IPS-18c (cell line): Measurements from ENCODE around the gene IRGC.

ENCODE experiments used
- H3K4me3 ChIP-seq: 2 replicates; pipeline ENCODE4 v1.7.0; 2013; ENCODE audit warnings: low read depth, mild to moderate bottlenecking, low read length, moderate library complexity; ENCODE audit not compliant: insufficient read depth
- H3K9me3 ChIP-seq: one replicate; pipeline ENCODE4 v1.6.1; 2013; ENCODE audit warnings: mild to moderate bottlenecking, low read length, moderate library complexity; ENCODE audit not compliant: control insufficient read depth, insufficient read depth

Gene IRGC

DNA sequence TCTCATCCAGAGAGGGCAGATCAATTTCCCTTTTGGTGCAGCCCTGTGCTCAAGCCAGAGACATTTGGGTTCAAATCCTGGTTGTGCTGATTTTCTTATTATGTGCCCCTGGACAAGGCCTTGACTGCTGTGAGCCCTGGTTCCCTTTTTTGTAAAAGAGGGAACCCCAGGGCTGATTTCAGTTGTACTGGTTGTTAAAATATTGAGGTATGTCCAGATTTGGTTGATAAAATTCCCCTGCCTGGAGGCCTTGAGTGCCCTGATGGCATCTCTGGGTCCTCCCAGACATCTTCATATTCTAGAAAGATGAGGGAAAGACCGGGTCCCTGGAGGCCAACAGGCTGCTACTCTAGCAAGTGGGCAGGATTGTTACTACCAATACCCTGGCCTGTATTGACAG lies 31.6 kb upstream of the IRGC start:
- H3K9me3 ChIP-seq, result no peaks in the 10 kb centered on the region
- no peak overlapping the region for H3K4me3 ChIP-seq

DNA sequence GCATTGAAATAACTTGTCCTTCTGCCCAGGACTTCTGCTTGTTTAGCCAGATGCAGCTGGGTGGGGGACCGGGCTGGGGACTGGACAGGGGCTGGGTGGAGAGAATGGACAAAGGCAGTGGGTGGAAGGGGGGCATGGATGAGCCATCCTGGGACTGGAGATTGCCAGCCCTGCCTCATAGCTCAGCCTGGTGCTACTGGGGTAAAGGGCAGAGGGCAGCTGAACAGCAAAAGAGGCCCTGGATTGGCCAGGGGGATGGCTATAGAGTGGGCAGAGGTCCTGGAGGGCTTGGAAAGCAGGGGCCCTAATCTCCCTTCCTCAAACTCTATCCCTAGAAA lies 28.2 kb upstream of the IRGC start:
- Histone ChIP-seq H3K9me3 (no peaks in the 10 kb centered on the region), H3K4me3 (no peak overlapping the region)

DNA sequence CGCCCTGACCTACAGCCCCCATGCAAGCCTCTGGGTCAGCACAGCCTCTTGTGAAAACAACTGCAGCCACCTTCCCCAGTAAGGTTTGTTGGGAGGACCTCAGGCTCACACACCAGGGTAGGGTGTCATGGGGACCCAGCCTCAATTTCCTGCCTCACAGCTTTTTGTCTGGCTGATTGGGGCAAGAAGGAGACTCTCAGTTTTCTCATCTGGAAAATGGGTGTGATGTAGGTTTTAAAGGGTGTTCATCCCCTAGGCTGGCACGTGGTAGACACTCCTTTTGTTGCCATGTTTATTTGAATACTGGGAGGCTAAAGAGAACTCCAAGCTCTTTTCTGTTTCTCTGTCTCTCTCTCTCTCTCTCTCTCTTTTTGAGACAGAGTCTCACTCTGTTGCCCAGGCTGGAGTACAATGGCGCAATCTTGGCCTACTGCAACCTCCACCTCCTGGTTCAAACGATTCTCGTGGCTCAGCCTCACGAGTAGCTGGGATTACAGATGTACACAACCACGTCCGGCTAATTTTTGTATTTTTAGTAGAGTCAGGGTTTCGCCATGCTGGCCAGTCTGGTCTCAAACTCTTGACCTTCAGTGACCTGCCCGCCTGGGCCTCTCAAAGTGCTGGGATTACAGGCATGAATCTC lies 27.7 kb upstream of the IRGC start:
- Histone ChIP-seq H3K9me3 (no peaks in the 10 kb centered on the region), H3K4me3 (no peak overlapping the region)

DNA sequence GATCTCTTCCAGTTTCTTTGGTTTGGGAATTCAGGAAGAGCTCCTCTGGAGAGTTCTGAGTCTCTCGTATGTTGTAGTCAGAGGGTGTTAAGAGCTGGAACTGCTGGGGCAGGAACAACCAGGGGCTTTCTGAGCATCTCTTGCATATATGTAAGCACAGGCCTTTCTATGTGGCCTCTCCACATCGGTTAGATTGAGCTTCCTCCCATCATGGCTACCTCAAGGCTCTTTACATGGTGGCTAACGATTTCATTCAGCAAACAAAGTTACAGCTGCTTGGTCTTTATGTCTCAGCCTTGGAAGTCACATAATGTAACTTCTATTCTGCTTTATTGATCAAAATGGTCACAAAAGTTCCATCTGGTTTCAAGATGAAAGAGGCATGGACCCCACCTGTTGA lies 25.4 kb upstream of the IRGC start:
- Histone ChIP-seq H3K9me3 (no peaks in the 10 kb centered on the region), H3K4me3 (no peak overlapping the region)

DNA sequence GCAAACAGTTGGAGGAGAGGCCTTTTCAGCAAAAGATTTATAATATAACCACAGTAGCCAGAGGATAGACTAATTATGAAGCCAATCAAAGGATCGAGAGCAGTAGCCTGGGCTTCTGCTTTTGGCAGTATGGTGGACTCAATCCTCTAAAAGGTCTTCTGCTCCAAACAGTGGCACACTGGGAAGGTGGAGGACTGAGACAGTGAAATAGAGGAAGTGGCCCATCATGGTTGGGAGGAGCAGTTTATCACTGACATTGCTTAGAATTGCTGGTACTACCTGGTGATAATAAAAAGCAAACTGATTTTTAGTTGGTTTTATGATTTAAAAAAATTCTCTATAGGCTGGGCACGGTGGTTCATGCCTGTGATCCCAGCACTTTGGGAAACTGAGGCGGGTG lies 25.0 kb upstream of the IRGC start:
- no peaks in the 10 kb centered on the region for H3K9me3 ChIP-seq
- no peak overlapping the region for H3K4me3 ChIP-seq

DNA sequence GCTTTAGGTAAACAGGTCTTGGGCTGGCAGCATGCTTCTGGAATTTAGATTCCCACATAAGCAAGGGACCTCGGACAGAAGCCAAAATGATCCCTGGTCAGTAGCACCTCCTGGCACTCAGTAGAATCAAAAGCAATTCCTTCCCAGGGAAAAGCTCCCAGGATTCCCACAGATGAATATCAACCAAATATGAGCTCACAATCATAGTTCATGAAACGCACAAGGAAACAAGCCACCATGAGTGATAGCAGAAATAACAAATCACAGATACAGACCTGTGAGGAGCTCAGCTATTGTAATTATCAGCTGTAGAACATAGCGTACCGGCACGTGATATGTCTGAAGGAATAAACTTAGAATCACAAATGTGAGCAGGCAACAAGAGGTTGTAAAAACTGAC lies 24.1 kb upstream of the IRGC start:
- H3K9me3 ChIP-seq, result no peaks in the 10 kb centered on the region
- no peak overlapping the region for H3K4me3 ChIP-seq

DNA sequence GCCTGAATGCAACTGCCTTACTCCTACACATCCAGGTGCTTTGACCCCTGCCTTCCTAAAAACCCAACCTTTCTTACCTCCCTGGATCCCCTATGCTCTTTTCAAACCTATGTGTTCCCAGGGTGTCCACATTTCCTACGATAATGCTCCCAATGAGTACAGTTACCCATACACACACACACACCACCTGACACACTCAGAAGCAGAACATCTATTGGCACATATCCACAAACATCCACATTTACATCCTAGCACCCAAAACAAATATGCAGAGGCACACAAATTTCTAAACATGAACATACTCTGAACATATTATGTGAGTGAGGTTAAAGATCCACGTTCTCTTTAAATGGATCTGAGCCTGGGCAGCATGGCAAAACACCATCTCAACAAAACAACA lies 23.5 kb upstream of the IRGC start:
- Histone ChIP-seq H3K9me3 (no peaks in the 10 kb centered on the region), H3K4me3 (no peak overlapping the region)

DNA sequence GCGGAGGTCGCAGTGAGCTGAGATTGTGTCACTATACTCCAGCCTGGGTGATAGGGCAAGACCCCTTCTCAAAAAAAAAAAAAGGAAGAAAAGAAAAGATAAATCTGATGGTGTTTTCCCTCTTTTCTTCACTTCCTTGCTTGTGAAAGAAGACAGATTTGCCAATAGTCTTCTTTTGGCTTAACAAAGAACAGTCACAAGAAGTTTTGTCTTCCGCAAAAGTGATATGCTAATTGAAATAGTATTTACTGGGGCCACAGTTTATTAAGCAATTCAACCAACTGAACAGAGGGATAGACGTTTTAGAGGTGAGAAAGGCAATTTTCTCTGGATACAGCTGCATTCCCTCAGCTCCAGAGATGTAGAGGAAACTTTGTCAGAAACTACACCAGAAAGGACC lies 23.0 kb upstream of the IRGC start:
- H3K4me3 ChIP-seq, result no peak overlapping the region
- no peaks in the 10 kb centered on the region for H3K9me3 ChIP-seq

DNA sequence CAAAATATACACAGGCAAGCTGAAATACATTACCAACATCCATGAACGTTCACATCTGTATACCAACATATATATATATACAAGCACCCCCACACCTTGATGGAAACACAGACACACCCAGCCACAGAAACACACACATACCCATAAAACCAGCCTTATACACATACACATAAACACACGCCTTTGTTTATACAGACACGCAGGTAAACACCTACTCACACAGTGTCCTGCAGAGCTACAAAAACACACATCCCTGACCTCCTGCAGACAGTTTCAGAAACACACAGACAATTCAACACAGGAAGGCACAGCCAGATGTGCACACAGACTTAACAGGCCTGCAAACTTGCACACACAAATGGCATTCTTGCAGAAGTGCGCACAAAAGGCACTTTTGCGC lies 21.3 kb upstream of the IRGC start:
- no peaks in the 10 kb centered on the region for H3K9me3 ChIP-seq
- H3K4me3 ChIP-seq, result no peak overlapping the region

DNA sequence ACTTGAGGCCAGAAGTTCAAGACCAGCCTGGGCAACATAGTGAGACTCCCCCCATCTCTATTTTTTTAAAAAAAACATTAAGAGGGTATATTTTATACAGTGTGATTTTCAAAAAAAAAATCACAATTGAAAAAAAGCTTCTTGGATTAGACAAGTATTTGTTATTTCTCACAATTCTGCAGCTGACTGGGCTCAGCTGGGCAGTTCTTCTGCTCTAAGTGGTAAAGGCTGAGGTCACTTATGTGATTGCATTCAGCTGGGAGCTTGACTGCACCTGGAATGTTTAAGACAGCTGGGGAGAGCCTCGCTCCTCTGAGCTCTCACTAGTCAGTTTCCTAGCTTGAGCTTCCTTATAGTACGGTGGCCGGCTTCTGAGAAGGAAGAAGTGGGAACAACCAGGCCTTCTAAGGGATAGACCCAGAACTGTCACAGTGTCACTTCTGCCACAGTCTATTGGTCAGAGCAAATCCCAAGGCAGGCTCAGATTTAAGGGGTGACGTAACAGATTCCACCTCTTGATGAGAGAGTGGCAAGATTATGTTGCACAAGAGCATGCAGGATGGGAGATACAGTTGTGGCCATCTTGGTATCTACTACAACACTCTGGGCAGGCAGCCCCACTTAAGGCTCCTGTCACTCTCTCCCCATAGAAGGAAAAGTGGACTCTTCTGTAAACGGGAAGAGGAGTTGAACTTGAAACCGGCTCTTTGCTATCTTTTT lies 19.7 kb upstream of the IRGC start:
- H3K4me3 ChIP-seq, result no peak overlapping the region
- no peaks in the 10 kb centered on the region for H3K9me3 ChIP-seq

DNA sequence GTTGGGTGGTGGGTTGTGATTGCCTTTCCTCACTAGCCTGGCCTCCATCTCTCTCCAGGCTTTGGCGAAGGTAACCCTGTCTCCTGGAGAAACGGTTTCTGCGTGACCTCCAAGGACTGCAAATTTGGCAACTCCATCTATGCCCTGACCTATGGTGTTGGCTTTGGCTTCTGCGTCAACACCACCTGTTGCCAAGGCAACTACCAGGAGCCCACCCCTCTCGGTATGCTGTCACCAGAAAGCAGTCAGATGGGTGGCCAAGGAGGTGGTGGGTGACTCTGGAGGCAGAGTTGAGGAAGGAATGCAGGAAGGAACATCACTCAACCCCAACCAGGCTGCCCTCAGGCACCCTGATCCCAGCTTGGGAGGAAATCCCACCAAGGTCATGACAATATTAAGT lies 18.6 kb upstream of the IRGC start:
- Histone ChIP-seq H3K4me3 (no peak overlapping the region), H3K9me3 (no peaks in the 10 kb centered on the region)

DNA sequence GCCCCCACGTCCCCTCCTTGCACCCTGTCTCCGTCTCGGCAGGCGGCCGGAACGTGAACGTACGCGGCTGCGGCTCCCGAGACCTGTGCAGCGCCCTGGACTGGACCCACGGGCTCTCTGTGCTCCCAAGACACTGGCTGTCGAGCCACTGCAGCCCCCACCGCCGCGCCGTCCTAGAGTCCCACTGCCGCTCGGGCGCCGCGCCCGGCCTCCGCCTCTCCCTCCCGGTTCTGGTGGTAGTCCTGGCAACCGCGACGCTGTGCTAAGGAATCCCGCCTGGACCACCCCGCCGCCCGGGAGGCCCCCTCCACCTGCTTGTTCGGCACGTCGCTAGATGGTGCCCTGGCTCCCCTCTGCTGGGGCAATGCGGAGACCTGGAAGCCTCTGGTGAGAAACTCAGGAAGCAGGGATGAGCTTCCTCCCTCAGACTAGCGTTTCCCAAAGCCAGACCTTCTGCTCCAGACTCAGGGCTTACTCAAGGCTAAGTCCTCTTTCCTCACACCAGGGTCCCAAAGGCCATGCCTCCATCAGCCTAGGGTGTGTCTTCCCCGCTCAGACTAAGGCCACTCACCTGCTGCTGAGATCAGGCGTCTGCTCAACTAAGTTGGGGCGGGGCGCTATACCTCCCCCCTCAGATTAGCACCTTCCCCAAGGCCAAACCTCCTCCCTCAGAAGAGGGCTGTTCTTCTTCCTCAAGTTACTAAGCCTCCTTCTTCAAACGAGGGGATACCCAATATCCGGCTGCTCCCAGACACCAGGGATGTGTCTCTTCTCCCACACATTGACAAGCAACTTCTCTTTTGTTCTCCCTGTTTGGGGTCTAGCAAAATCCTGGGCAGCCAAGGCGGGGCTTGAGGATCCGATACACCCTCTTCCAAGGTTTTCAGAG lies 16.1 kb upstream of the IRGC start:
- H3K4me3 ChIP-seq, result peak overlapping the region; percentile 43
- H3K9me3 ChIP-seq, result no peaks in the 10 kb centered on the region

DNA sequence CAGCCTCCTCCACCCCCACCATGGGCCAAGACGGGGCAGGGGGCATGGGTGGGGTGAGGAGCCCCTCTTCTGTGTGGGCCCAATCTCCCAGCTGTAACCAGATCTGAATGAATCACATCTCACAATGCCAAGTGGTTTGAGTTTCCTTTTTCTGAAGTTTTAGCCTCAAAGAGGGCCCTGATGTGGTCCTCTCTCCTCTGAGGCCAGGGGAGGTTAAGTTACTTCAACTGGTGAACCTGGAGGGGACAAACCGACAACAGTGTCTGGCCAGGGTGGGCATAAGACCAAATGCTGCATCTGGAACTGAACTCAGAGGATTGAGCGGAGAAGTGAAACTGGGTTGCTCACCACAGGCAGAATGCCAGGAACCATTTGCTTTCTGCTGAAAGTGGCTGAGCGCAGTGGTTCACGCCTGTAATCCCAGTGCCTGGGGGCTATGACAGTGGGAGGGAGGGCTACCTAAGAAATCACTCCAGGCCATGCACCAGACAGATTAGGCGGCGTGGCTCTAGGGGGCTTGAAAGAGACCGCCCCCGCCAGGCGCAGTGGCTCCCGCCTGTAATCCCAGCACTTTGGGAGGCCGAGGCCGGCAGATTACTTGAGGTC lies 15.4 kb upstream of the IRGC start:
- Histone ChIP-seq H3K4me3 (no peak overlapping the region), H3K9me3 (no peaks in the 10 kb centered on the region)

DNA sequence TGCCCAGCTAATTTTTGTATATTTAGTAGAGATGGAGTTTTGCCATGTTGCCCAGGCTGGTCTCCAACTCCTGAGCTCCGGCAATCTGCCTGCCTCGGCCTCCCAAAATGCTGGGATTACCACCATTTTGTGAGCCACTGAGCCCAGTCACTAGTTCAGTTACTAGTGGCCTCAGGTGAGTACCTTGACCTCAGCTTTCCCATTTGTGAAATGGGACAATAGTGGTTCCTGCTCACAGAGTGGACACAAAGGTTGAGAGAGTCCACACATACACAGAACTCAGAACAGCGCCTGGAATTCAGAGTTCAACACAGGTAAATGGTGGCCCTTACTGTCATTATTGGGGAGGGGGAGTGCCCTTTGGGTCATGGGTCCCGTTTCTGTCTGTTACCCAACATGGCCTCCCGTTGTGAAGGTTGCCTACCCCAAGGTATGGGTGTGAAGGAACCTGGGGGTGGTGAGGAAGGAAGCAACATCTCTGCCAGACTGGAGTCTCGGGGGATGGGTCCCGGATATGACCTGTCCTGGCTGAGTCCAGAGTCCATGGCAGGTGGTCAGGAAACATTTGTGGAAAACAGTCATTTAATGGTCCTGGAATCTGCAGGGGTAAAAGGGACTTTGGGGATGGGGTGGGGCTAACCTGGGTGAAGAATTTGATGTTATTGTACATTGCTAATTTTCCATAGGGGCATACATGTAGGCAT lies 11.7 kb upstream of the IRGC start:
- H3K9me3 ChIP-seq, result no peaks in the 10 kb centered on the region
- no peak overlapping the region for H3K4me3 ChIP-seq

DNA sequence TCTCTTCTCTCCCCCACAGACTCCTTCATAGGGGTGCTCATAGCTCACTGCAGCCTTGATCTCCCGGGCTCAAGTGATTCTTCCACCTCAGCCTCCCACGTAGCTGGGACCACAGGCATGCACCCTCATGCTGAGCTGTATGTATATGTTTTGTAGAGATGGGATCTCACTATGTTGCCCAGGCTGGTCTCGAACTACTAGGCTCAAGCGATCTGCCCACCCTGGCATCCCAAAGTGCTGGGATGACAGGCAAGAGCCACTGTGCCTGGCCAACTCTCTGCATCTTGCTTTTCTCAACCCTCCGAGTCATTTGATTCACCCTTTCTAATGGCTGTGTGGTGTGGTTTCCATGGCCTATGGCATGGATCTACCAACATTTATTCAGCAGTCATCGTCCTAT lies 10.1 kb upstream of the IRGC start:
- H3K9me3 ChIP-seq, result no peaks in the 10 kb centered on the region
- no peak overlapping the region for H3K4me3 ChIP-seq

DNA sequence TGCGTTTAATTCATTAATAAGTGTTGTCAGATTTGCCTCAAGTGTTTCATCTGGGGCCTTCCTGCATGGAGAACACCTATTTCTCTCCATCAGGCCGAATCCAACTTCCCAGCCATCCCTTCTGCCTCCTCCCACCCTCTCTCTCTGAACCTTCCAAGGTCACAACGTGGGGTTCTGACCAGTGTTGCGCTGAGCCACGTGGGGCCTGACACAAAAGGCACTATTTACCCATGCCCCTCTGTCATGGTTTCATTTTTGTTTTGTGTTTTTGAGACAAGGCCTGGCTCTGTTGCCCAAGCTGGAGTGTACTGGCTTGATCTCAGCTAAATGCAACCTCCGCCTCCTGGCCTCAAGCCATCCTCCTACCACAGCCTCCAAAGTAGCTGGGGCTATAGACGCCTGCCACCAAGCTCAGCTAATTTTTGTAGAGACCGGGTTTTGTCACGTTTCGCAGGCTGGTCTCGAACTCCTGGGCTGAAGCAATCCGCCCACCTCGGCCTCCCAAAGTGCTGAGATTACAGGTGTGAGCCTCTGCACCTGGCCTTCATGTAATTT lies 8.6 kb upstream of the IRGC start:
- H3K4me3 ChIP-seq, result no peak overlapping the region
- no peaks in the 10 kb centered on the region for H3K9me3 ChIP-seq

DNA sequence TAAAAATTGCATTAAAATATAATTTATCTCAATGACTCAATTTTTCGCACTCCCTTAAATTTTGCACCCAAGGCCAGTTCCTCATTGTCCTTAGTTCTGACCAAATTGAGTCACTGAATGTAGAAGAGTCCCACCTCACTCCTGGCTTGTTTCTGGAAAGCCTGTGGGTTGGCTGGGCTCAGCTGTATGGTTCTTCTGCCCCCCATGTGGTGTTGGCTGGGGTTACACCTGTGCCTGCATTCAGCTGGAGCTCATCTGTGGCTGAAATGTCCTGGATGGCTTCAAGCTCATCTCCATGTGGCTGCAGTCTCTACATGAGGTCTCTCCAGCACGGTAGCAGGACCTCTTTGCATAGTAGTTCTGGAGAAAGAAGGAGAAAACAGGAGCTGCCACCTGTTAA lies 7.2 kb upstream of the IRGC start:
- Histone ChIP-seq H3K9me3 (no peaks in the 10 kb centered on the region), H3K4me3 (no peak overlapping the region)
